GM18505 (cell line): ENCODE results near the gene SH3D19.
"Not testable (repeated sequence)": the region's sequence is repeated elsewhere in the genome, so short reads cannot be mapped to it uniquely, and the experiment has no call there.

ENCODE experiments used
- ATAC-seq: cut with Tn5 transposase; IDR thresholded peaks from one replicate; pipeline ENCODE4 v1.9.1; 2021; ENCODE audit not compliant: unreplicated experiment
- POLR2A ChIP-seq: IDR thresholded peaks from 4 replicates; pipeline ENCODE4 v1.6.1; 2011; ENCODE audit warnings: borderline replicate concordance; ENCODE audit not compliant: insufficient read depth, insufficient read length; ENCODE audit errors: extremely low read depth

The SH3D19 gene

GRCh38 chr4:151267822-151268535 is 57.4 kb downstream of the SH3D19 start:
- no peak for ATAC-seq
- TF ChIP-seq POLR2A, result no peak

GRCh38 chr4:151267104-151267503 is 58.3 kb downstream of the SH3D19 start:
- TF ChIP-seq POLR2A, result no peak
- no peak for ATAC-seq

GRCh38 chr4:151266497-151266896 is 58.9 kb downstream of the SH3D19 start:
- no peak for TF ChIP-seq POLR2A
- no peak for ATAC-seq

- TF ChIP-seq POLR2A, result no peak
- ATAC-seq, result no peak
Observed at GRCh38 chr4:151263455-151263854, 62.0 kb downstream of the SH3D19 start.

GRCh38 chr4:151260526-151260925 is 64.9 kb downstream of the SH3D19 start:
- TF ChIP-seq POLR2A, result no peak
- ATAC-seq, result no peak

- TF ChIP-seq POLR2A, result no peak
- ATAC-seq, result no peak
Observed at GRCh38 chr4:151259752-151260151, 65.7 kb downstream of the SH3D19 start.

- no peak for ATAC-seq
- TF ChIP-seq POLR2A, result no peak
Observed at GRCh38 chr4:151257704-151258103, 67.7 kb downstream of the SH3D19 start.

- TF ChIP-seq POLR2A, result no peak
- no peak for ATAC-seq
Observed at GRCh38 chr4:151256134-151256533, 69.3 kb downstream of the SH3D19 start.

GRCh38 chr4:151255680-151256079 is 69.7 kb downstream of the SH3D19 start:
- ATAC-seq, result not testable (repeated sequence)

GRCh38 chr4:151255226-151255625 is 70.2 kb downstream of the SH3D19 start:
- not testable (repeated sequence) for ATAC-seq

GRCh38 chr4:151251603-151252304 is 73.7 kb downstream of the SH3D19 start:
- TF ChIP-seq POLR2A, result no peak
- no peak for ATAC-seq

- no peak for ATAC-seq
- TF ChIP-seq POLR2A, result no peak
Observed at GRCh38 chr4:151250706-151251105, 74.7 kb downstream of the SH3D19 start.

GRCh38 chr4:151248519-151248918 is 76.9 kb downstream of the SH3D19 start:
- TF ChIP-seq POLR2A, result no peak
- ATAC-seq, result no peak

- no peak for ATAC-seq
- no peak for TF ChIP-seq POLR2A
Observed at GRCh38 chr4:151247395-151247794, 78.0 kb downstream of the SH3D19 start.
